Measurements from ENCODE around the gene CACNA1G.
A peak's percentile ranks its signal among the peaks of the same experiment; 100 is the strongest.

CACNA1G gene

GRCh38 chr17:50613007-50613992 lies 52.8 kb downstream of the CACNA1G start:
- no peak for DNase-seq (ENCODE audit: low spot score)

- DNase-seq (ENCODE audit: low spot score), result no peak
These were observed 54.0 kb downstream of the CACNA1G start for GRCh38 chr17:50614471-50615051.

GRCh38 chr17:50615828-50616227 lies 55.3 kb downstream of the CACNA1G start:
- DNase-seq (ENCODE audit: low spot score), result no peak

- no peak for DNase-seq (ENCODE audit: low spot score)
These were observed 57.8 kb downstream of the CACNA1G start for GRCh38 chr17:50618300-50618699.

GRCh38 chr17:50618941-50619340 lies 58.4 kb downstream of the CACNA1G start:
- DNase-seq (ENCODE audit: low spot score), result peak; percentile 41

- DNase-seq (ENCODE audit: low spot score), result no peak
These were observed 59.0 kb downstream of the CACNA1G start for GRCh38 chr17:50619489-50619888.

GRCh38 chr17:50620237-50620636 lies 59.7 kb downstream of the CACNA1G start:
- no peak for DNase-seq (ENCODE audit: low spot score)

- DNase-seq (ENCODE audit: low spot score), result no peak
These were observed 60.3 kb downstream of the CACNA1G start for GRCh38 chr17:50620858-50621257.

- no peak for DNase-seq (ENCODE audit: low spot score)
These were observed 61.1 kb downstream of the CACNA1G start for GRCh38 chr17:50621574-50622031.

- DNase-seq (ENCODE audit: low spot score), result no peak
These were observed 63.9 kb downstream of the CACNA1G start for GRCh38 chr17:50624321-50624934.

- DNase-seq (ENCODE audit: low spot score), result no peak
These were observed 64.7 kb downstream of the CACNA1G start for GRCh38 chr17:50625032-50625871.

- peak; percentile 91 for DNase-seq (ENCODE audit: low spot score)
These were observed 65.6 kb downstream of the CACNA1G start for GRCh38 chr17:50626037-50626574.

- no peak for DNase-seq (ENCODE audit: low spot score)
These were observed 66.7 kb downstream of the CACNA1G start for GRCh38 chr17:50627036-50627781.

- DNase-seq (ENCODE audit: low spot score), result no peak
These were observed 67.5 kb downstream of the CACNA1G start for GRCh38 chr17:50627782-50628601.

- DNase-seq (ENCODE audit: low spot score), result no peak
These were observed 69.4 kb downstream of the CACNA1G start for GRCh38 chr17:50629902-50630301.

GRCh38 chr17:50630524-50631194 lies 70.1 kb downstream of the CACNA1G start:
- peak; percentile 68 for DNase-seq (ENCODE audit: low spot score)

GRCh38 chr17:50631195-50631907 lies 70.8 kb downstream of the CACNA1G start:
- DNase-seq (ENCODE audit: low spot score), result no peak

- no peak for DNase-seq (ENCODE audit: low spot score)
These were observed 71.5 kb downstream of the CACNA1G start for GRCh38 chr17:50631908-50632571.

All from GM03348 (cell line).